ENCODE data around the gene CDNF.

DNA sequence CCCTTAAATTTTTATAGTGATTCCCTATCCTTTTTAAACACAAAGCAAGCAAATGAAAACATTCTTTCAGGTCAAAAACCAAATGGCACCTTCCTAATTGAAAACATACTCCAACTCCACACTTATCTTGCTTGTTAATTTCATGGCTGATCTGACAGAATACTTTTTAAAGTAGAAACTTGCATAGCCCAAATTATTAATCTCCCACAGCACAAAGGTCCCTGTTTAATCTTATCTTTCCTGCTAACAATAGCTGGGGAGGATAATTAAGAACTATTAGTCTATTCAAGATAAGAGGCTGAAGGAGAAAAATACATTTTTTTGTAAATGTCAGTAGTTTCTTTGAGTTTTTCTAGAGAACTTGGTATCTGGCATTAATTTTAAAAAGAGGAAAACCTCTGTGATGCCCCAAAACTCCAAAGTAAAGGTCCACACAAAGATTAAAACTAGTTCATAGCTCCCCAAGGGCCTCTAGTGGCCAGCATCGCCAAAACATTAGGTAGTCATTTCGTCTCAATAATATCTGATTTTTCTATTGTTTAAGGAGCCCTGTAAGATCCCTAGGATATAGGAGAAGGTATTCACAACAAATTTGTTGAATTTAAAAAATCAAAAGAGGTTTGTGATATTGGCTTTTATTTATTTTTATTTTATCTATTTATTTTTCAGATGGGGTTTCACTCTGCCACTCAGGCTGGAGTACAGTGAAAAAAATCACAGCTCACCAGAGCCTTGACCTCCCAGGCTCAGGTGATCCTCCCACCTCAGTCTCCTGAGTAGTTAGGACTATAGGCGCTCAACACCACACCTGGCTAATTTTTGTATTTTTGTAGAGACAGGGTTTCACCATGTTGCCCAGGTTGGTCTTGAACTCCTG is 14.7 kb downstream of the CDNF start:
- no peak for TF ChIP-seq POLR2A (IDR thresholded peaks at IDR 0.05)
- TF ChIP-seq, protein P1, sequence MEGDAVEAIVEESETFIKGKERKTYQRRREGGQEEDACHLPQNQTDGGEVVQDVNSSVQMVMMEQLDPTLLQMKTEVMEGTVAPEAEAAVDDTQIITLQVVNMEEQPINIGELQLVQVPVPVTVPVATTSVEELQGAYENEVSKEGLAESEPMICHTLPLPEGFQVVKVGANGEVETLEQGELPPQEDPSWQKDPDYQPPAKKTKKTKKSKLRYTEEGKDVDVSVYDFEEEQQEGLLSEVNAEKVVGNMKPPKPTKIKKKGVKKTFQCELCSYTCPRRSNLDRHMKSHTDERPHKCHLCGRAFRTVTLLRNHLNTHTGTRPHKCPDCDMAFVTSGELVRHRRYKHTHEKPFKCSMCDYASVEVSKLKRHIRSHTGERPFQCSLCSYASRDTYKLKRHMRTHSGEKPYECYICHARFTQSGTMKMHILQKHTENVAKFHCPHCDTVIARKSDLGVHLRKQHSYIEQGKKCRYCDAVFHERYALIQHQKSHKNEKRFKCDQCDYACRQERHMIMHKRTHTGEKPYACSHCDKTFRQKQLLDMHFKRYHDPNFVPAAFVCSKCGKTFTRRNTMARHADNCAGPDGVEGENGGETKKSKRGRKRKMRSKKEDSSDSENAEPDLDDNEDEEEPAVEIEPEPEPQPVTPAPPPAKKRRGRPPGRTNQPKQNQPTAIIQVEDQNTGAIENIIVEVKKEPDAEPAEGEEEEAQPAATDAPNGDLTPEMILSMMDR (IDR thresholded peaks at IDR 0.05) = peak; percentile 59 to 73 (median 66)
